Fibroblast of lung (primary cell): Measurements from ENCODE around the gene MED15.

Experiments used
- EZH2 ChIP-seq: IDR thresholded peaks from 2 replicates; pipeline ENCODE4 v1.5.1; 2012; ENCODE audit warnings: low read length, control low read depth, mild to moderate bottlenecking; ENCODE audit errors: missing control alignments
- TF ChIP-seq, protein P1 (sequence below), 2 donors: IDR thresholded peaks in 1 of 2; conservative IDR thresholded peaks in 1 of 2; 1 replicate in 1 of 2; 2 replicates in 1 of 2; pipeline ENCODE4 v1.5.1; 2011 to 2012; ENCODE audit warnings: low read length in 2 of 2, control low read depth in 1 of 2, inconsistent platforms in 1 of 2, low read depth in 1 of 2, mild to moderate bottlenecking in 1 of 2

DNA sequence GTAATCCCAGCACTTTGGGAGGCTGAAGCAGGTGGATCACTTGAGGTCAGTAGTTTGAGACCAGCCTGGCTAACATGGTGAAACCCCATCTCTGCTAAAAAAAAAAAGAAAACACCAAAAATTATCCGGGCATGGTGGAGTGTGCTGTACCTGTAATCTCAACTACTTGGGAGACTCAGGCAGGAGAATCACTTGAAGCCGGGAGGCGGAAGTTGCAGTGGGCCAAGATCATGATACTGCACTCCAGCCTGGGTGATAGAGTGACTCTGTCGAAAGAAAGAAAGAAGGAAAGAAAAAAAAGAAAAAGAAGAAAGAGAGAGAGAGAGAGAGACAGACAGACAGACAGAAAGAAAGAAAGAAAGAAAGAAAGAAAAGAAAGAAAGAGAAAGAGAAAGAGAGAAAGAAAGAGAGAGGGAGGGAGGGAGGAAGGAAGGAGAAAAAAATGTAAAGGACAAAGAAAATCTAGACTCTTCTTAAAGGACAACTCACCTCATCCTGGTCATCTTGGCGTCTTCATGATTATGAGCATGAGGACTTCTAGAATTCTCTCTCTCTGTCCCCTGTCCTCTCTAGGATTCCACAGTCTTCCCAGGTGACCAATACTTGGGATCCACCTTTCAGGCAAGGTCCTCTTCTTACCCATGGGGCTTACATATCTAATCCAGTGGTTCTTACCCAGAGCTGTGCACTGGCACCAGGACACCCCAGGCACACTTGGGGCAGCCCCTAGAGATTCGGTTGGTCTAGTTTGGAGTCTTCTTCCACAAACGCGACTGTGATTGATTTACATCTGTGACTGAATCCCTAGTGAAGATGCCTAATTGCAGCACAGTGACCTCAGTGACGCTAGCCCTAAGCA, 120.9 kb downstream of the MED15 start:
- TF ChIP-seq, protein P1, sequence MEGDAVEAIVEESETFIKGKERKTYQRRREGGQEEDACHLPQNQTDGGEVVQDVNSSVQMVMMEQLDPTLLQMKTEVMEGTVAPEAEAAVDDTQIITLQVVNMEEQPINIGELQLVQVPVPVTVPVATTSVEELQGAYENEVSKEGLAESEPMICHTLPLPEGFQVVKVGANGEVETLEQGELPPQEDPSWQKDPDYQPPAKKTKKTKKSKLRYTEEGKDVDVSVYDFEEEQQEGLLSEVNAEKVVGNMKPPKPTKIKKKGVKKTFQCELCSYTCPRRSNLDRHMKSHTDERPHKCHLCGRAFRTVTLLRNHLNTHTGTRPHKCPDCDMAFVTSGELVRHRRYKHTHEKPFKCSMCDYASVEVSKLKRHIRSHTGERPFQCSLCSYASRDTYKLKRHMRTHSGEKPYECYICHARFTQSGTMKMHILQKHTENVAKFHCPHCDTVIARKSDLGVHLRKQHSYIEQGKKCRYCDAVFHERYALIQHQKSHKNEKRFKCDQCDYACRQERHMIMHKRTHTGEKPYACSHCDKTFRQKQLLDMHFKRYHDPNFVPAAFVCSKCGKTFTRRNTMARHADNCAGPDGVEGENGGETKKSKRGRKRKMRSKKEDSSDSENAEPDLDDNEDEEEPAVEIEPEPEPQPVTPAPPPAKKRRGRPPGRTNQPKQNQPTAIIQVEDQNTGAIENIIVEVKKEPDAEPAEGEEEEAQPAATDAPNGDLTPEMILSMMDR (conservative IDR thresholded peaks at IDR 0.05 in 1 of 2, IDR thresholded peaks at IDR 0.05 in 1 of 2; ENCODE audit: low read depth in 1 of 2, low read length in 2 of 2): no peak
- no peak for TF ChIP-seq EZH2
